Kidney epithelial cell (primary cell): ENCODE measurements around the gene CDH22. TPM values are rescaled to one million over a fixed set of nuclear protein-coding genes. Genes with fewer than 3 reads are reported as not detected.

Experiments
- DNase-seq: peaks from one replicate; pipeline ENCODE4 v3.0.0-alpha.2; 2010; ENCODE audit warnings: low read depth
- H3K27me3 ChIP-seq: 2 replicates; pipeline ENCODE4 v1.6.0; 2011; ENCODE audit warnings: low read length; ENCODE audit not compliant: control insufficient read depth, insufficient read depth
- H3K36me3 ChIP-seq: 2 replicates; pipeline ENCODE4 v1.5.1; 2011; ENCODE audit warnings: low read length; ENCODE audit not compliant: control insufficient read depth, insufficient read depth
- H3K4me3 ChIP-seq: 2 replicates; pipeline ENCODE4 v1.5.1; 2011; ENCODE audit warnings: low read depth, mild to moderate bottlenecking, control low read depth, low read length
- CTCF ChIP-seq: IDR thresholded peaks from 2 replicates; pipeline ENCODE4 v1.5.1; 2011; ENCODE audit warnings: mild to moderate bottlenecking, moderate library complexity, low read length, control low read depth, inconsistent platforms; ENCODE audit not compliant: insufficient read depth, poor library complexity, severe bottlenecking
- total RNA-seq: library from RNA; depleted of rRNA; stranded (reverse); fragments of >200 nt; gene quantifications from 2 replicates; pipeline ENCODE4 v1.2.3, GENCODE V29; 2015

The CDH22 gene
- total RNA-seq, 1 donor from 2014 or later: not detected

GRCh38 chr20:46190478-46191167, 117.7 kb downstream of the CDH22 start:
- Histone ChIP-seq H3K36me3 (no peaks in the 10 kb centered on the region), H3K4me3 (no peak overlapping the region), H3K27me3 (peaks cover 7% of the 10 kb centered on the region)
- no peak for DNase-seq
- no peak for TF ChIP-seq CTCF

- no peak for TF ChIP-seq CTCF
These were observed 119.3 kb downstream of the CDH22 start for GRCh38 chr20:46188866-46189541.

GRCh38 chr20:46186210-46186609, 122.1 kb downstream of the CDH22 start:
- TF ChIP-seq CTCF: no peak
- no peaks in the 10 kb centered on the region for H3K36me3 ChIP-seq
- H3K4me3 ChIP-seq: no peak overlapping the region
- H3K27me3 ChIP-seq: peaks cover 11% of the 10 kb centered on the region
- DNase-seq: no peak

More at GRCh38 chr20:46188866-46189541, 119.3 kb downstream of the CDH22 start:
- no peaks in the 10 kb centered on the region for H3K36me3 ChIP-seq
- H3K27me3 ChIP-seq: peaks cover 7% of the 10 kb centered on the region
- DNase-seq: no peak
- H3K4me3 ChIP-seq: no peak overlapping the region

GRCh38 chr20:46185353-46185752, 122.9 kb downstream of the CDH22 start:
- H3K36me3 ChIP-seq: no peaks in the 10 kb centered on the region
- no peak for TF ChIP-seq CTCF
- no peak for DNase-seq
- H3K4me3 ChIP-seq: no peak overlapping the region
- H3K27me3 ChIP-seq: peaks cover 14% of the 10 kb centered on the region

- no peak overlapping the region for H3K4me3 ChIP-seq
- no peak for DNase-seq
- H3K27me3 ChIP-seq: peaks cover 23% of the 10 kb centered on the region
- H3K36me3 ChIP-seq: no peaks in the 10 kb centered on the region
- no peak for TF ChIP-seq CTCF
These were observed 124.5 kb downstream of the CDH22 start for GRCh38 chr20:46183768-46184167.
